Fibroblast of upper back skin (primary cell): ENCODE results near the gene YIF1A.
"Not testable (repeated sequence)": the region's sequence is repeated elsewhere in the genome, so short reads cannot be mapped to it uniquely, and the experiment has no call there.

Experiments used
- DNase-seq: peaks from one replicate; pipeline ENCODE4 v3.0.0-alpha.2; 2013

The YIF1A gene

DNA sequence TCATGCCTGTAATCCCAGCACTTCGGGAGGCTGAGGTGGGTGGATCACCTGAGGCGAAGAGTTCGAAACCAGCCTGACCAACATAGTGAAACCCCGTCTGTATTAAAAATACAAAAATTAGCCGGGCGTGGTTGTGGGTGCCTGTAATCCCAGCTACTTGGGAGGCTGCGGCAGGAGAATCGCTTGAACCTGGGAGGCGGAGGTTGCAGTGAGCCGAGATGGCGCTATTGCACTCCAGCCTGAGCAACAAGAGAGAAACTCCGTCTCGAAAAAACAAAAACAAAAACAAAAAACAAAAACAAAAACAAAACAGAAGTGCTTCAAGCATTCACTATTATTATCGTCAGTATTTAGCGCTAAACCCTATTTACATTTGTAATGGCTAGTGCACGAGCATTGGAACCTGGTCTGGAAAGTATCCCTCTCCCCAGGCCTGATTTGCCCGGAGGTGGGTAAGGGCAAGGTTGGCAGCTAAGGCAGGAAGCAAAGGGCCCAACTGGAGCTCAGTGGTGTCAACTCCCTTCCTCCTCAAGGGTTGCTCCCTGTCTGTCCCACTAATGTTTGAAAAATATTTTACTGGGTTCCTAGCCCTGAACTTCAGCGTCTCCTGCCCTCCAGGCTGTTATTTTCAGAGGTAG is 22.0 kb upstream of the YIF1A start:
- DNase-seq, result not testable (repeated sequence)

GRCh38 chr11:66310324-66310723 is 21.4 kb upstream of the YIF1A start:
- no peak for DNase-seq

GRCh38 chr11:66309475-66309874 is 20.5 kb upstream of the YIF1A start:
- no peak for DNase-seq

DNA sequence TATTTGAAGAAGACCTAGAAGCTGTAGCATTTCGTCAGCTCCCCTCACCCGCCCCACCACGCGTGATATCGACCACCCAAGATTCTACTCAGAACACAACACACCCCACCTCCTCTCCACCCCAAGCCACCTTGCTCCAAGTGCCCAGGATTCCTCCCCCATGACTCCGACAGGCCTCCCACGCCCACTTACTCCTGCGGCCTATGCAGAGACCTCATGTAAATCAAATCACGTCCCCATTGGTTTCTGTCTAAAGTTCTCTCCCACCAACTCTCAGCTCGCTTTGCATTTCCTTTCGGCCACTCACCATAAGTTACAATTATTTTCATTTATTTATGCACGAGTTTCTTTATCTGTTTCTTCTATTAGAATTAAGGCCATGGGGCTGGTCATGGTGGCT is 13.7 kb upstream of the YIF1A start:
- no peak for DNase-seq

- DNase-seq, result no peak
Measured at GRCh38 chr11:66299186-66299585, 10.2 kb upstream of the YIF1A start.

GRCh38 chr11:66297610-66298009 is 8.7 kb upstream of the YIF1A start:
- no peak for DNase-seq

GRCh38 chr11:66294626-66295620 is 6.0 kb upstream of the YIF1A start:
- no peak for DNase-seq

- no peak for DNase-seq
Measured at GRCh38 chr11:66293777-66294625, 5.1 kb upstream of the YIF1A start.

GRCh38 chr11:66293352-66293751 is 4.4 kb upstream of the YIF1A start:
- no peak for DNase-seq

DNA sequence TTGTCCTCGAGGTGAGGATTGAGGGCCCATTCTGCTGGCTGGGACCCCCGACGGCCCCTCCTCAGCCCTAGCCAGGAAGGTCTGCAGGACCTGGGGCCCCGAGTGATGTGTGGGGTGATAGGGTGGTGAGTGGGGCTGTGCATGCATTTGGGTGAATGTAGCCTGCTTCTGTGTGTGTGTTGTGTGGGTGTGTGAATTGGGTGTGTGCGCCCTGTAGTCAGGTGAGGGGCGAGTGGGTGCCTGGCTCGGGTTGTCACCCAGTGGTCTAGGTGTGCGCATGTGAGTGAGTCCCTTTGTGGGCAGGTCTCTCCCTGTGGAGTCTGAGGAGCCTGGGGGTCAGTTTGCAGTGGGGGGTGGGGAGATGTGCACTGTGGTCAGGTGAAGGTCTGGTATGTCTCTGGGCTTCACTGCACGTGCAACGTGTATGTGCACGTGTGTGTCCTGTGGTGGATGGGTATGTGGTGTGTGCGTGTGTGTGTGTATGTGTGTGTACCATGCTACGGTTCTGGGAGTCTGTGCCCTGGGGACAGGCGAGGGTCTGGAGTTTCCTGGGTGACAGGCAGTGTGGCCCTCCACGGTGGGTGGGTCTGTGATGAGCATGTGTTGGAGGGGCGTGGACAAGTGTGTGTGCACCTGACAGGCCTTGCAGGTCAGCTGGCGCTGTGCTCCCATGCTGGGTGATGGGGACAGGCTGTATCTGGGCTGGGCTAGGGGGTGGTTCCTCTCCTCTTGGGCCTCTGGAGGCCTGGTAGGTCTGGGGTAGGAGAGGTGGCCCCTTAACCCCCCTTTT is 3.8 kb upstream of the YIF1A start:
- no peak for DNase-seq

GRCh38 chr11:66291706-66292542 is 3.0 kb upstream of the YIF1A start, which contains the start of gene TMEM151A:
TMEM151A (plus strand) TSS chr11:66291894; CDS start chr11:66292014, 120 bp downstream.
- DNase-seq, result no peak

- DNase-seq, result no peak
Measured at GRCh38 chr11:66291303-66291705, 2.4 kb upstream of the YIF1A start.

DNA sequence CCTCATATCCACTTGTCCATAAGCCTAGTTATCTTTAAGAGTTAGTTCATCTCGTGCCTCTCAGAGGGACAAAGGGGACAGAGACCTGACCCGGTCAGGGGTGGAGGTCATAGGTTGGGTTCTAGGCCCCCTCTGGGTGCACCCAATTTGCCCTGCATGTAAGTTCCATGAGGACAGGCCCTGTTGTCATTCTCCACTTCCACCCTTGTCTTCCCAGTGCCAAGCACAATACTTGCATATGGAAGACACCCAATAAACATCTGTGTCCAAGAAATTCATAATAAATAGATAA is 1.3 kb upstream of the YIF1A start:
- DNase-seq, result no peak

DNA sequence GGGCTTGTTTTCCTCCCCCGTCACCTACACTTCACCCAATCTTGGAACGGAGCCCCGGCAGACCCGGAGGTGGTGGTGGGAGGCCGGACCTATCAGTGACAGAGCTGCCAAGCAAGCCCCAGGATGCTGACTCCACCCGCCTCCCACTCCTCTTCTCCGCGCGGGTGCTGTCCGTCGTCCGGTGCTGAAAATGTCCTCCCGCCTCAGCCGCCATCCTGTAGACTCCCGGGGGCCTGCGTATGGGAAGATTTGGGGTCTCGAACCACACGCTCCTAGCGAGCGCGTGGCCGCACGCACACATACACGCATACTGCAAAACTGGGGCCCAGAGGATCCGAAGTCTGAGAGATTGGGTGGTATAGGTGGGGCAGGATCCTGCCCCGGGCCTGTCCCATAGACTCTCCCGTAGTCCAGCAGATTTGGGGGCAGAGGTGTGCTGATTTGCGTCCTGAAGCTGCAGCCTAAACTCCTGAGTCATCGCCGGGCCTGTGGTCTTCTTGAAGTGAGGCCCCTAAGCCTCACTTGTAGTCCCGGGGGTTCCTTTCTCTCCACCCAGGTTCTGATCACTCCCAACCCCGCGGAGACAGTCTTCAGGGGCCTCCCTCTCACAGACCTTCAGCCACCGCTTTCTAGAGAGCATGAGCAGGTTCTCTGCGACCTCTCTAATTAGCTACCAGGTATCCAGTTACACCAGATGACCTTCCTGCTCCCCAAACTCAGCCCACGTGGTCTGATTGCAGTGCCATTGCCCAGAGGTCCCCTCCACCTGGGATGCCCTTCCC is 796 bp upstream of the YIF1A start:
- no peak for DNase-seq

- DNase-seq, result no peak
Measured at GRCh38 chr11:66287889-66288670, 863 bp downstream of the YIF1A start.

GRCh38 chr11:66287211-66287888 is 1.6 kb downstream of the YIF1A start:
- no peak for DNase-seq

- DNase-seq, result no peak
Measured at GRCh38 chr11:66286699-66287098, 2.2 kb downstream of the YIF1A start.

GRCh38 chr11:66285250-66285947 is 3.5 kb downstream of the YIF1A start:
- DNase-seq, result no peak
